AG09309 (cell line): Measurements from ENCODE around the gene SHISA4.

Experiments
- DNase-seq: peaks from one replicate; pipeline ENCODE4 v3.0.0-alpha.2; 2010; ENCODE audit warnings: low read depth
- H3K4me3 ChIP-seq: 2 replicates; pipeline ENCODE4 v1.5.1; 2011; ENCODE audit warnings: mild to moderate bottlenecking, low read depth, low read length, moderate library complexity; ENCODE audit not compliant: control insufficient read depth
- CTCF ChIP-seq: IDR thresholded peaks from 2 replicates; pipeline ENCODE4 v1.5.1; 2011; ENCODE audit warnings: mild to moderate bottlenecking, low read depth, low read length, inconsistent platforms; ENCODE audit not compliant: insufficient read depth, control insufficient read depth; ENCODE audit errors: missing control alignments

The SHISA4 gene

GRCh38 chr1:201903135-201903534 is 14.4 kb downstream of the SHISA4 start:
- no peak overlapping the region for H3K4me3 ChIP-seq
- DNase-seq, result no peak
- no peak for TF ChIP-seq CTCF

GRCh38 chr1:201904579-201904978 is 15.9 kb downstream of the SHISA4 start:
- peak; percentile 74 for DNase-seq
- no peak overlapping the region for H3K4me3 ChIP-seq
- TF ChIP-seq CTCF, result no peak

- H3K4me3 ChIP-seq, result no peak overlapping the region
- TF ChIP-seq CTCF, result no peak
- DNase-seq, result no peak
Observed at GRCh38 chr1:201905234-201905890, 16.7 kb downstream of the SHISA4 start.

- DNase-seq, result no peak
- no peak for TF ChIP-seq CTCF
- H3K4me3 ChIP-seq, result no peak overlapping the region
Observed at GRCh38 chr1:201906336-201906735, 17.6 kb downstream of the SHISA4 start.

GRCh38 chr1:201907621-201908020 is 18.9 kb downstream of the SHISA4 start:
- no peak for TF ChIP-seq CTCF
- no peak overlapping the region for H3K4me3 ChIP-seq
- no peak for DNase-seq

- H3K4me3 ChIP-seq, result no peak overlapping the region
- DNase-seq, result no peak
- TF ChIP-seq CTCF, result no peak
Observed at GRCh38 chr1:201911826-201912571, 23.3 kb downstream of the SHISA4 start.

- TF ChIP-seq CTCF, result no peak
- H3K4me3 ChIP-seq, result no peak overlapping the region
- DNase-seq, result no peak
Observed at GRCh38 chr1:201912832-201913231, 24.1 kb downstream of the SHISA4 start.
